Inflammatory macrophage (primary cell): ENCODE data around the gene NR6A1.

ENCODE experiments used
- DNase-seq, 2 donors: peaks; one replicate each; pipeline ENCODE4 v3.0.0-alpha.2; 2020 to 2022

The NR6A1 gene

DNA sequence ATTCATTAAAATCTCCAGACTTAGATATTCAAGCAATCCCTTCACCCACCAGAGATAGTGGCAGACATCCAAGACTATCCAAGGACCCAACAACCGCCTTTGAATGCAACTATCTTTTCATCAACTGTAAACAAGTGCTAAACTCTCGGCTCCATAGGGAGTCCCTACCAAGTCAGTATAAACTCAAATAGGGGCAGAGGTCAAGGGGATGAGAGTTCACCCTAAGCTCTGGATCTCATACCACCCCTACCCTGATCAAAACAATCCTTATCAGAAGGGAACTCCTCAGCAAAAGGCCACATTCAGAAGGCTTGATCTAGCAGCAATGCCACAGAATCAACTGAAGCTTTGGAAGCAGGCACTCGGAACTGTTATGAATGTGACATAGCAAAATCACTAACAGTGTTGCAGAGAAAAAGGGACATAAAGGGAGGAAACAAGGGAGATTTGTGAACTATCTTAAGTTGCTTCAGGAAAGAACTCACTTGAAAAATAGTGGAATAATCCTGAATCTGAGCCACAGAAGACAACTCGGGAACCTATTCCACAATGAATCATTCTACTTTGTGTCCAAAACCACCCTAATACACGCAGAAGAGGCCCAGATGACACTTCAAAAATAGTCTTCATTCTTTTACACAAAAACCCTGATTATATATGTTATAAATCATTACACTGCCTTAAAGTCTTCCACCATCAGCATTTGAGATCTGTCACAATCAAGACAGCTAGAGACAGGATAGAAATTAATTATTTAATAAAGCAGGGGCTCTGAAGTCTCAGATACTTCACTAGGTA lies 49.8 kb downstream of the NR6A1 start:
- no peak for DNase-seq

DNA sequence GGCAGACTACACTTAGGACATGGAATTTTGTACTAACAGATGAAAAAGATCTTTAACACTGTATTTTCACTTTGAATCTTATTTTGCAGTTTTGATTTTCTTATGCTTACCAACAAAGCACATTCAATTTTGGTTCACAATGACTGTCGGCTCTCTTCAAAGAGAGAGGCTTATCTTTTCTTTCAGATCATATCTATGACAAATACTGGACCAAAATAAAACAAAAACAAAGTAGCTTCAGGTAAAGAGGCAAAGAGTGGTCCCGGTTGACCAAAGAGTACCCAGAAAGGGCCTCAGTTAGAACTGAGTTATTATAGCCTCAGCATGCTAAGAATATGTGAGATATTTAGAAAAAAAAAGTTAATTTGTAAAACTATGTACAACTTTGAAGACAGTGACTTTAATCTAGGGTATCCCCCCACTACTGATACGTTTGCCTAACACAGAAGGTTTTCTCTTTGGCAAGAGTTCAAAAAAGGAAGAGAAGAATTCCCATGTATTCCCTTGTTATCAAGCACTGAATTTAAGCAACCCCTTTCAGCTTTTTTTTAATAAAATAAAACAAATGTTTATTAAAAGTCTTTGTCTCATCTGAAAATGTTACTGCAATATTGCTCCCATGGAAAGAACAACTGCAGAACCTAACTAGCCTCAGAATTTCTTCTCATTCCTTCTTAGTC lies 50.5 kb downstream of the NR6A1 start:
- no peak for DNase-seq

- DNase-seq: no peak
Measured at GRCh38 chr9:124718928-124719327, 52.2 kb downstream of the NR6A1 start.

GRCh38 chr9:124717597-124717996 lies 53.5 kb downstream of the NR6A1 start:
- no peak for DNase-seq

GRCh38 chr9:124716808-124717207 lies 54.3 kb downstream of the NR6A1 start:
- DNase-seq: no peak

- DNase-seq: no peak
Measured at GRCh38 chr9:124710766-124711165, 60.3 kb downstream of the NR6A1 start.

GRCh38 chr9:124709292-124709690 lies 61.8 kb downstream of the NR6A1 start:
- no peak for DNase-seq

- no peak for DNase-seq
Measured at GRCh38 chr9:124708633-124709291, 62.3 kb downstream of the NR6A1 start.

GRCh38 chr9:124708074-124708473 lies 63.0 kb downstream of the NR6A1 start:
- no peak for DNase-seq

DNA sequence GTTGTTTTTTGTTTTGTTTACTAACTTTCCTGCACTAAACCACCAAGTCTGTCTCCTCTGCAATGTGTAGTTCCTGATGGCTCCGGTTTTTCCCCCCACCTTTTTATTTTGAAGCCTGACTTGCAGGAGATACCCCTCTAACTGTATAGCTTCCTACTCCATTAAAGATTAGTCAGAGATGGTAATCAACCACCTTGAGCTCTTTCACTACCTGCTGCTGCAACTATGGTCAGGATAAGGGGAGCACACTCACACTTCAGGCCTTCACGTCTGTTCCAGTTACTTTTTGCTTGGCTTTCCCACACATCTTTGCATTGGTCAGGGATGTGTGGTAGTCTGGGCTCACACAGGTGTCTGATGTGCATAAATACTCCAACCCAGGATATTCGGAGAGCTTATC lies 63.4 kb downstream of the NR6A1 start:
- no peak for DNase-seq

GRCh38 chr9:124706685-124707084 lies 64.4 kb downstream of the NR6A1 start:
- DNase-seq: no peak

DNA sequence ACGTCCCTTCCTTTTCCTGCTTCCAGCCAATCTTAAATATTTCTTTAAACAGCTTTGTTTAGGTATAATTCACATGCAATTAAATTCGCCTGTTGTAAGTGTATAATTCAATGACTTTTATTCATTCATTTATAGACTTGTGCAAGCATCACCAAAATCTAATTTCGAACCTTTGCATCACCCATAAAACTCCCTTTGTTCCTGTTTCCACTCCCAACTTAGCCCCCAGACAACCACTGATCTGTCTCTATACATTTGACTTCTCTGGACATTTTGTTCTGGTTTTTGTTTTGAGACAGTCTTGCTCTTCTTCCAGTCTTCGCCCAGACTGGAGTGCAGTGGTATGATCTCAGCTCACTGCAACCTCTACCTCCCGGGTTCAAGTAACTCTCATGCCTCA lies 71.5 kb downstream of the NR6A1 start:
- DNase-seq: no peak

DNA sequence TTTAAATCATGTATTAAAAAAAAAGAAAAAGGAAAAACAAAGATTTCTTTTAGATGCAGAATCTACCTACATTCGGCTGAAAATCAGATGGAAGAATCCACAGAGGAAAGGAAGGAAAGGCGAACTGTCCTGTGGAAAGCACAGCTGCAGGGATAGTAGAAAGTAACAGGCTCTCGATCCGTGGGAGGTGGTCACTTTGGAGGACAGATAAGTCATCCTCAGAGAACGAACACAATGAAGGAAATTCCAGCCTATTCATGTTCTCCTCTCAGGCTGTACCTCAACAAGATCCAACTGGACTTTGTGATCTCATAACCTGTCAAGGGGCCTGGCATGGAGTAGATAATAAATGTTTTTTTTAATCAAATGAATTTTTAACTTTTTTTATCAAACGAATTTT lies 72.8 kb downstream of the NR6A1 start:
- DNase-seq: no peak

GRCh38 chr9:124697326-124698200 lies 73.5 kb downstream of the NR6A1 start:
- DNase-seq: no peak

DNA sequence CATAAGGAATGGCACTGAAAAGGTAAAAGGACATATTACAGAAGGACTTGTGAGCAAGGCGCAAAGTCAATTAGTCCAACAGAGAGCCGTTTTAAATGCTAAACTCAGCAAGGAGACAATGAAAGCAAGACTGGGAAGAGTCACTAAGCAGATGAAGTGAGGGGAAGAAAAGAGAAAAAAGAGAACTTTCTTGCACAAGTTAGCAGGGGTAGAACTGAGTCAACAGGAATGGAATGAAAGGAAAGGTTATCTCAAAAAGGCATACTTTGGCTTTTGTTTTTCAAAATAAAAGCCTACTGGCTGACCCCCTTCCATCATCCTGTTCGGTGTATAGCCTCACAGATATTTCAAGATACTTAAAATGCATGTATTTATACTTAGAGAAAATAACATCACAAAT lies 75.0 kb downstream of the NR6A1 start:
- no peak for DNase-seq

DNA sequence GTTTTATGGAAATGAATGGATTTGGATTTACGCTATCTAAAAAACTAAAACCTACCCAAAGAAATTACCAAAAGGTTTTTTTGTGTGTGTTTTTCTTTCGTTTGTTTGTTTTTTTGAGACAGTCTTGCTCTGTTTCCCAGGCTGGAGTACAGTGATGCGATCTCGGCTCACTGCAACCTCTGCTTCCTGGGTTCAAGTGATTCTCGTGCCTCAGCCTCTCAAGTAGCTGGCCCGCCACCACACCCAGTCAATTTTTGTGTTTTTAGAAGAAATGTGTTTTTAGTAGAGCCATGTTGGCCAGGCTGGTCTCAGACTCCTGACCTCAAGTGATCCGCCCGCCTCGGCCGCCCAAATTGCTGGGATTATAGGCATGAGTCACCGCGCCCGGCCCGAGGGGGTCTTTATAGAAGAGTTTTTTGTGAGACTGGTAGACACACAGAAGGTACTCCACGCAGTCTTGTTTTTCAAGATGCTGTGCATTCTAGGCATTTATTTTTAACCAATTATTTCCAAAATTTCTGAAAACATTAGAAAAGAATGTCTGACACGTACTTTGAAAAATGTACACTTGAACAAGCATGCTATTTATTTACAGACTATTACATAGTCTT lies 75.7 kb downstream of the NR6A1 start:
- no peak for DNase-seq

GRCh38 chr9:124694414-124695279 lies 76.5 kb downstream of the NR6A1 start:
- no peak for DNase-seq

GRCh38 chr9:124693403-124693802 lies 77.7 kb downstream of the NR6A1 start:
- no peak for DNase-seq

- DNase-seq: no peak
Measured at GRCh38 chr9:124688238-124688904, 82.7 kb downstream of the NR6A1 start.

DNA sequence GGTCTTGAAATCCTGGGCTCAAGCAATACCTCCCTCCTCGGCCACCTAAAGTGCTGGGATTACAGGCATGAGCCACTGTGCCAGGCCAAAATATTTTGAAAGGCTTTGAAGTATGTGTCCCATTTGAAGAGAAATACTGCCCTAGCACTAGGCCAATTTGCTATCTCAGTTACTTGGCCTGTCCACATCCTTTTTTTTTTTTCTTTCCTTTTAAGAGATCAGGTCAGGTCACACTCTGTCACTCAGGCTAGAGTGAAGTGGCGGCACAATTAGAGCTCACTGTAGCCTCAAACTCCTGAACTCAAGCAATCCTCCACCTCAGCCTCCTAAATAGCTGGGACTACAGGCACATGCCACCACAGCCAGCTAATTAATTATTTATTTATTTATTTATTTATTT lies 84.2 kb downstream of the NR6A1 start:
- no peak for DNase-seq

- no peak for DNase-seq
Measured at GRCh38 chr9:124685217-124685616, 85.9 kb downstream of the NR6A1 start.
